Natural killer cell (primary cell): ENCODE results near the gene BSG. TPM values are rescaled to one million over a fixed set of nuclear protein-coding genes. Genes with fewer than 3 reads are reported as not detected.
"Not testable (repeated sequence)": the region's sequence is repeated elsewhere in the genome, so short reads cannot be mapped to it uniquely, and the experiment has no call there.

Experiments
- ATAC-seq, 3 donors: fragments of 150-1000 bp in 2 of 3; fragments of 200-7000 bp in 1 of 3; cut with Tn5 transposase; 1 replicate in 1 of 3; 2 replicates in 2 of 3; pipeline ENCODE4 v1.10.0; 2021; ENCODE audit warnings: mild to moderate bottlenecking in 2 of 3, moderate library complexity in 2 of 3
- DNase-seq, 2 donors: peaks; one replicate each; pipeline versions ENCODE4 v3.0.0 to v3.0.0-alpha.2; 2013 to 2021; ENCODE audit warnings: mixed read lengths in 1 of 2
- H3K27ac ChIP-seq: one replicate; pipeline ENCODE4 v1.5.1; 2013; ENCODE audit warnings: mild to moderate bottlenecking, low read length
- H3K27me3 ChIP-seq: one replicate; pipeline ENCODE4 v1.6.1; 2013; ENCODE audit warnings: low read length; ENCODE audit not compliant: control insufficient read depth, insufficient read depth
- H3K36me3 ChIP-seq: one replicate; pipeline ENCODE4 v1.6.1; 2013; ENCODE audit warnings: low read length; ENCODE audit not compliant: control insufficient read depth, insufficient read depth
- H3K4me1 ChIP-seq: one replicate; pipeline ENCODE4 v1.6.1; 2013; ENCODE audit warnings: low read length; ENCODE audit not compliant: control insufficient read depth, insufficient read depth
- H3K4me3 ChIP-seq: one replicate; pipeline ENCODE4 v1.5.1; 2013; ENCODE audit warnings: low read length
- H3K9me3 ChIP-seq: one replicate; pipeline ENCODE4 v1.6.1; 2013; ENCODE audit warnings: low read length; ENCODE audit not compliant: control insufficient read depth, insufficient read depth
- H3K27ac Mint-ChIP-seq, 2 donors: one replicate each; pipeline ENCODE4 v1.8.0; 2022; ENCODE audit warnings: mild to moderate bottlenecking in 2 of 2, mixed read lengths in 2 of 2, moderate library complexity in 1 of 2
- H3K27me3 Mint-ChIP-seq, 2 donors: one replicate each; pipeline ENCODE4 v1.8.0; 2022; ENCODE audit warnings: low read depth in 2 of 2, mixed read lengths in 2 of 2
- H3K36me3 Mint-ChIP-seq: one replicate; pipeline ENCODE4 v1.8.0; 2022; ENCODE audit warnings: mixed read lengths
- H3K4me1 Mint-ChIP-seq, 2 donors: one replicate each; pipeline ENCODE4 v1.8.0; 2022; ENCODE audit warnings: mixed read lengths in 2 of 2
- H3K4me3 Mint-ChIP-seq: one replicate; pipeline ENCODE4 v1.8.0; 2022; ENCODE audit warnings: mild to moderate bottlenecking, moderate library complexity, mixed read lengths
- H3K9me3 Mint-ChIP-seq, 2 donors: one replicate each; pipeline ENCODE4 v1.8.0; 2022; ENCODE audit warnings: mixed read lengths in 2 of 2
- WGBS: methylation state at CpG from one replicate; pipeline ENCODE4 v1.1.7; 2013; ENCODE audit warnings: missing lambda C conversion rate; ENCODE audit not compliant: insufficient coverage; 5-methylcytosine and 5-hydroxymethylcytosine counted together
- intact Hi-C: fragments of 100-400 bp; cut with micrococcal nuclease; formaldehyde crosslinking; loops from one replicate; pipeline ENCODE4 v1.14.2; 2022
- total RNA-seq, 4 donors: library from RNA; stranded (reverse); fragments of 120-200 nt in 1 of 4; gene quantifications; one replicate each; pipeline versions ENCODE4 v1.2.3 to v1.2.4, GENCODE V29; 2013 to 2022
- TF ChIP-seq, protein P1 (sequence below): fragments of 200-600 bp; IDR thresholded peaks from one replicate; pipeline ENCODE4 v1.8.0; 2022; ENCODE audit warnings: antibody characterized with exemption

BSG gene
- total RNA-seq, 3 donors from 2014 or later (not counting 1 experiment from before 2014, with no cell fraction given): 229 to 248 (median 236) TPM

- TF ChIP-seq, protein P1, sequence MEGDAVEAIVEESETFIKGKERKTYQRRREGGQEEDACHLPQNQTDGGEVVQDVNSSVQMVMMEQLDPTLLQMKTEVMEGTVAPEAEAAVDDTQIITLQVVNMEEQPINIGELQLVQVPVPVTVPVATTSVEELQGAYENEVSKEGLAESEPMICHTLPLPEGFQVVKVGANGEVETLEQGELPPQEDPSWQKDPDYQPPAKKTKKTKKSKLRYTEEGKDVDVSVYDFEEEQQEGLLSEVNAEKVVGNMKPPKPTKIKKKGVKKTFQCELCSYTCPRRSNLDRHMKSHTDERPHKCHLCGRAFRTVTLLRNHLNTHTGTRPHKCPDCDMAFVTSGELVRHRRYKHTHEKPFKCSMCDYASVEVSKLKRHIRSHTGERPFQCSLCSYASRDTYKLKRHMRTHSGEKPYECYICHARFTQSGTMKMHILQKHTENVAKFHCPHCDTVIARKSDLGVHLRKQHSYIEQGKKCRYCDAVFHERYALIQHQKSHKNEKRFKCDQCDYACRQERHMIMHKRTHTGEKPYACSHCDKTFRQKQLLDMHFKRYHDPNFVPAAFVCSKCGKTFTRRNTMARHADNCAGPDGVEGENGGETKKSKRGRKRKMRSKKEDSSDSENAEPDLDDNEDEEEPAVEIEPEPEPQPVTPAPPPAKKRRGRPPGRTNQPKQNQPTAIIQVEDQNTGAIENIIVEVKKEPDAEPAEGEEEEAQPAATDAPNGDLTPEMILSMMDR: no peak
Measured at GRCh38 chr19:628168-628567, 55.8 kb downstream of the BSG start.

GRCh38 chr19:629515-629914 lies 57.1 kb downstream of the BSG start:
- H3K4me1 ChIP-seq: peaks cover 24% of the 10 kb centered on the region
- H3K9me3 ChIP-seq, H3K27ac Mint-ChIP-seq, H3K4me3 ChIP-seq, intact Hi-C loops, DNase-seq, H3K4me3 Mint-ChIP-seq, ATAC-seq, H3K36me3 Mint-ChIP-seq, H3K27ac ChIP-seq, H3K27me3 ChIP-seq, H3K9me3 Mint-ChIP-seq, H3K27me3 Mint-ChIP-seq: not testable (repeated sequence)
- H3K36me3 ChIP-seq: peaks cover 27% of the 10 kb centered on the region
- peaks cover 9 to 26% of the 10 kb centered on the region in 2 donors for H3K4me1 Mint-ChIP-seq
- WGBS: 95% methylated on average over 25 of the region's 25 CpGs

More at GRCh38 chr19:628168-628567, 55.8 kb downstream of the BSG start:
- no peaks in the 10 kb centered on the region for H3K9me3 Mint-ChIP-seq
- Histone ChIP-seq H3K4me1 (peaks cover 16% of the 10 kb centered on the region), H3K36me3 (peaks cover 35% of the 10 kb centered on the region), H3K27me3 (no peaks in the 10 kb centered on the region), H3K4me3 (no peak overlapping the region), H3K9me3 (no peaks in the 10 kb centered on the region), H3K27ac (no peak overlapping the region)
- intact Hi-C loops: no loop called here
- no peak overlapping the region for H3K27ac Mint-ChIP-seq
- H3K36me3 Mint-ChIP-seq: no peaks in the 10 kb centered on the region
- no peaks in the 10 kb centered on the region for H3K27me3 Mint-ChIP-seq
- DNase-seq (peak in 1 of 2 donors; percentile 43), ATAC-seq (no peak)
- no peak overlapping the region for H3K4me3 Mint-ChIP-seq
- WGBS: 93% methylated on average over 17 of the region's 19 CpGs
- H3K4me1 Mint-ChIP-seq: peaks cover 0 to 15% of the 10 kb centered on the region in 2 donors

DNA sequence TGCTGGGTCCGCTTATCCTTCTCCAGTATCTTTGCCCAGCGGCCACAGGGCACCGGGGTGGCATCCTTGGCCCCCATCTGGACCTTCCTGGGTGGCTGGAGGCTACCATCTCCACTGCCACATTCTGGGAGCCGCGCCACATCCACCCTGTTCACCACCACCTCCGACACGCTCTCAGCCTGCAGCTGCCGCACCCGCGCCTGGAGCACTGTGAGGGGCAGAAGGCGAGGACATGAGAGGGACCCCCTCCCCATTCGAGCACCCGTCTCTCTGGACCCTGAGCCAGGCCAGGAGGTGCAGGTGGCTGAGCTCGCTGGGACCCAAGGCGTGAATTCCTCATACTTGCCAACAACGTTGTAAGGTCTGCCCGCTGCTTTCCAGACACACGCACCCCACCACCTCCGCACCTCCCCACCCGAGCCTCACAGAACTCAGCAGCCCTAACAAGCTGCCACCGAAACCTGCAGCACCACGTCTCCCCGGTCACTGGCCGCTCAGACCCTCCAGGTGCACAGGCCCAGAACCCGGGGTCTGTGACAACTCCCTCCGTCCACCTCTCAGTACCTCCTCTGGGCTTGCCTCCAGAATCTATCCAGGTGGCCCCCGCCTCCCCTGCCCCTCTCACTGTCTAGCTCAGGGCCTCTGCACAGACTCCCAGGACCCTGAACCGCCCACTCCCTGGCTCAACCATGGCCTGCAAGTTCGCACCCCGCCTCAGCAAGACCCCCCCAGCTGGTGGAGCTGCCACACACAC lies 57.7 kb downstream of the BSG start:
- Mint-ChIP-seq H3K4me1 (peaks cover 9 to 26% of the 10 kb centered on the region in 2 donors), H3K27ac (no peak overlapping the region), H3K4me3 (peak overlapping the region; percentile 35), H3K9me3 (no peaks in the 10 kb centered on the region), H3K36me3 (no peaks in the 10 kb centered on the region), H3K27me3 (no peaks in the 10 kb centered on the region)
- Histone ChIP-seq H3K9me3 (no peaks in the 10 kb centered on the region), H3K27ac (no peak overlapping the region), H3K36me3 (peaks cover 24% of the 10 kb centered on the region), H3K27me3 (no peaks in the 10 kb centered on the region), H3K4me1 (peaks cover 24% of the 10 kb centered on the region), H3K4me3 (no peak overlapping the region)
- 97% methylated on average over 30 of the region's 30 CpGs for WGBS
- TF ChIP-seq, protein P1: no peak
- no peak for DNase-seq
- intact Hi-C loops: no loop called here
- ATAC-seq: no peak

DNA sequence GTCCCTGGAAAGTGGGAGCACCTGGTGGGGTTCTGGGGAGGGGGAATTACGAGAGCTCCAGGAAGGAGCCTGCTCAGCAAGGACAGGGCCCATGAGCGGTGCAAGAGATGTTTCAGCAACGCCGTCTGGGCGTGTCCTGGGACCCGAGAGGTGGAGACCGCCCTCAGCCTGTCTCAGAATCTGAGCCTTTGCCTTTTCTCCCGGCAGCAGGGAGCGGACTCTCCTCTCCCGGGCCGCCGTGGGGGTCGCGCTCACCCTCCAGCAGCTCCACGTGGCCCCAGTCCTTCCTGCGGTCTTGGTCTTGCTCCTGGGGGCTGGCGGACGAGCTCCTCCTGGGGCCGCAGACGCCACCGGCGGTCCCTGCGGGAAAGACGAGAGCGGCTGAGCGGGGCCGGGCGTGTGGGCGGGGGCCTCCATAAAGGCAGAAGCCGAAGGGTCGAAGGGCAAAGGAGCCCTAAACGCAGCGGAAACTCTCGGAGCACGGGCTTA lies 60.2 kb downstream of the BSG start:
- TF ChIP-seq, protein P1: no peak
- Histone ChIP-seq H3K36me3 (peaks cover 17% of the 10 kb centered on the region), H3K4me1 (peaks cover 24% of the 10 kb centered on the region), H3K9me3 (no peaks in the 10 kb centered on the region), H3K27ac (peak overlapping the region; percentile 43), H3K4me3 (peak overlapping the region; percentile 77), H3K27me3 (no peaks in the 10 kb centered on the region)
- peak in 1 of 2 donors; percentile 43 for DNase-seq
- H3K4me1 Mint-ChIP-seq: peaks cover 9 to 26% of the 10 kb centered on the region in 2 donors
- intact Hi-C loops: no loop called here
- WGBS: 7% methylated on average over 35 of the region's 35 CpGs
- H3K36me3 Mint-ChIP-seq: no peaks in the 10 kb centered on the region
- no peaks in the 10 kb centered on the region for H3K9me3 Mint-ChIP-seq
- peak overlapping the region; percentile 82 for H3K4me3 Mint-ChIP-seq
- peak overlapping the region; percentile 87 to 95 for H3K27ac Mint-ChIP-seq
- no peaks in the 10 kb centered on the region for H3K27me3 Mint-ChIP-seq
- no peak for ATAC-seq

Other genes with a start within 250 kb of the BSG start
- 10 to 100 TPM; 14.8 to 17.7 (median 15.4) TPM for gene MIER2, start 227.8 kb upstream of the BSG start, total RNA-seq
- gene C2CD4C, start 163.4 kb upstream of the BSG start, total RNA-seq: not detected
- under 1 TPM in 1 of 3 donors, not detected in 2; 0.75 TPM for gene SHC2, start 111.6 kb upstream of the BSG start, total RNA-seq
- gene MADCAM1, start 76.1 kb upstream of the BSG start, total RNA-seq: under 1 TPM in 2 of 3 donors, not detected in 1; 0.43 to 0.54 TPM
- 10 to 100 TPM; 18.7 to 20.6 (median 18.9) TPM for gene TPGS1, start 65.1 kb upstream of the BSG start, total RNA-seq
- 100 to 1,000 TPM in 2 of 3 donors, 10 to 100 TPM in 1; 68.5 to 114 (median 101) TPM for gene CDC34, start 40.8 kb upstream of the BSG start, total RNA-seq
- 100 to 1,000 TPM; 186 to 286 (median 253) TPM for gene GZMM, start 28.5 kb upstream of the BSG start, total RNA-seq
- 1 to 10 TPM in 2 of 3 donors, under 1 TPM in 1; 0.96 to 1.6 (median 1.1) TPM for gene HCN2, start 17.3 kb downstream of the BSG start, total RNA-seq
- 10 to 100 TPM; 57.2 to 58.5 (median 57.6) TPM for gene POLRMT, start 60.9 kb downstream of the BSG start, total RNA-seq
- gene FGF22, start 67.3 kb downstream of the BSG start, total RNA-seq: under 1 TPM; 0.31 to 0.58 (median 0.41) TPM
- 100 to 1,000 TPM; 119 to 149 (median 146) TPM for gene RNF126, start 90.6 kb downstream of the BSG start, total RNA-seq
- gene FSTL3, start 103.8 kb downstream of the BSG start, total RNA-seq: 1 to 10 TPM; 1.5 to 1.9 (median 1.5) TPM
- 10 to 100 TPM in 1 of 3 donors, 1 to 10 TPM in 2; 1.5 to 11.7 (median 4.5) TPM for gene PRSS57, start 122.9 kb downstream of the BSG start, total RNA-seq
- gene PALM, start 136.3 kb downstream of the BSG start, total RNA-seq: 1 to 10 TPM in 1 of 3 donors, under 1 TPM in 1, not detected in 1; 0.59 to 1.0 TPM
- gene MISP, start 178.5 kb downstream of the BSG start, total RNA-seq: not detected
- gene PTBP1, start 224.9 kb downstream of the BSG start, total RNA-seq: 100 to 1,000 TPM; 302 to 350 (median 345) TPM
- not detected for gene PLPPR3, start 249.4 kb downstream of the BSG start, total RNA-seq